HepG2 (cell line): ENCODE measurements around the gene ARHGEF4. TPM values are rescaled to one million over a fixed set of nuclear protein-coding genes. Genes with fewer than 3 reads are reported as not detected.

Experiments used
- ATAC-seq: fragments of 200-7000 bp; cut with Tn5 transposase; 3 replicates; pipeline ENCODE4 v1.9.1; 2020; ENCODE audit warnings: mild to moderate bottlenecking, moderate library complexity
- BruUV-seq: library from RNA; stranded (reverse); fragments of 400-500 nt; replicated peaks from 2 replicates; lab custom pipeline; 2021; lab: Mats Ljungman, UMichigan
- CTCF ChIA-PET: fragments of 300-600 bp; formaldehyde crosslinking; extraction: SDS; loops from one replicate; lab custom pipeline; 2021; ENCODE audit warnings: low total read pairs, inconsistent platforms, low intra/inter-chr PET ratio; lab: Yijun Ruan, JAX
- POLR2A ChIA-PET: fragments of 350-600 bp; sonication (Branson Sonifier 250); formaldehyde crosslinking; loops from one replicate; lab custom pipeline; 2020; ENCODE audit warnings: antibody characterized with exemption, inconsistent platforms; lab: Yijun Ruan, JAX
- DNase-seq: peaks from one replicate; pipeline ENCODE4 v3.0.0-alpha.2; 2015; ENCODE audit warnings: low spot score
- FAIRE-seq: peaks from 3 replicates; lab custom pipeline; 2011; peaks lifted over from hg19 to GRCh38; lab: Jason Lieb, UNC
- H2AFZ ChIP-seq: one replicate; pipeline ENCODE4 v1.6.1; 2011; ENCODE audit warnings: low read length, inconsistent platforms
- H3K27ac ChIP-seq: fragments of 300-600 bp; 3 replicates; pipeline ENCODE4 v1.8.0; 2011; ENCODE audit warnings: mixed run types, mild to moderate bottlenecking, mixed read lengths, low read length, inconsistent platforms; ENCODE audit not compliant: insufficient read depth; ENCODE audit errors: extremely low read length
- H3K27me3 ChIP-seq, 2 experiments: fragments of 200-600 bp in 1 of 2; 2 replicates in 1 of 2; 3 replicates in 1 of 2; pipeline versions ENCODE4 v1.6.0 to v1.8.0; 2011; ENCODE audit warnings: low read length in 2 of 2, mild to moderate bottlenecking in 2 of 2, moderate library complexity in 2 of 2, inconsistent platforms in 1 of 2; ENCODE audit not compliant: insufficient read depth in 2 of 2, control insufficient read depth in 1 of 2
- H3K36me3 ChIP-seq, 2 experiments: fragments of 200-600 bp in 1 of 2; replicated peaks in 1 of 2; 2 replicates in 1 of 2; 3 replicates in 1 of 2; pipeline versions ENCODE4 v1.5.1 to v1.8.0; 2011; ENCODE audit warnings: low read length in 2 of 2, inconsistent platforms in 1 of 2; ENCODE audit not compliant: insufficient read depth in 2 of 2, control insufficient read depth in 1 of 2
- H3K4me1 ChIP-seq: 2 replicates; pipeline ENCODE4 v1.5.1; 2012; ENCODE audit warnings: low read length, inconsistent platforms; ENCODE audit not compliant: insufficient read depth
- H3K4me2 ChIP-seq: 2 replicates; pipeline ENCODE4 v1.6.0; 2011; ENCODE audit warnings: low read depth, low read length, inconsistent platforms
- H3K4me3 ChIP-seq, 3 experiments: fragments of 200-600 bp in 1 of 3; sonication (generic), shearing (Covaris generic) in 1 of 3; replicated peaks in 1 of 3; 2 replicates each; pipeline ENCODE4 v1.5.1; 2011 to 2016; ENCODE audit warnings: low read length in 3 of 3, inconsistent platforms in 2 of 3, low read depth in 2 of 3, mild to moderate bottlenecking in 2 of 3, control low read depth in 1 of 3, mixed read lengths in 1 of 3; ENCODE audit not compliant: insufficient read depth in 1 of 3
- H3K79me2 ChIP-seq: one replicate; pipeline ENCODE4 v1.6.1; 2011; ENCODE audit warnings: low read length, inconsistent platforms; ENCODE audit not compliant: insufficient read depth
- H3K9ac ChIP-seq: 2 replicates; pipeline ENCODE4 v1.6.0; 2011; ENCODE audit warnings: mild to moderate bottlenecking, low read depth, low read length, inconsistent platforms; ENCODE audit not compliant: insufficient read depth
- H3K9me3 ChIP-seq: 2 replicates; pipeline ENCODE4 v1.5.1; 2012; ENCODE audit warnings: mild to moderate bottlenecking, low read length
- H4K20me1 ChIP-seq: 2 replicates; pipeline ENCODE4 v1.6.0; 2011; ENCODE audit warnings: inconsistent platforms, mild to moderate bottlenecking, low read length, moderate library complexity; ENCODE audit not compliant: insufficient read depth
- FOXA1 ChIP-seq, 2 experiments: fragments of 450-650 bp in 1 of 2; sonication (generic) in 1 of 2; formaldehyde crosslinking in 1 of 2; IDR thresholded peaks; 2 replicates each; pipeline versions ENCODE4 v1.4.0 to v1.6.1; 2016 to 2020; ENCODE audit warnings: missing genetic modification reagents in 1 of 2
- JUN ChIP-seq: sonication (generic); formaldehyde crosslinking; IDR thresholded peaks from 2 replicates; pipeline ENCODE4 v1.4.0; 2020; ENCODE audit warnings: mild to moderate bottlenecking, missing genetic modification reagents
- RFX3 ChIP-seq: IDR thresholded peaks from 2 replicates; pipeline ENCODE4 v1.6.1; 2016; ENCODE audit warnings: missing biosample characterization, missing genetic modification reagents
- ZNF567 ChIP-seq: sonication (generic); formaldehyde crosslinking; IDR thresholded peaks from 2 replicates; pipeline ENCODE4 v1.8.1; 2023; ENCODE audit warnings: mild to moderate bottlenecking, missing genetic modification reagents, borderline replicate concordance
- ZNF616 ChIP-seq: sonication (generic); formaldehyde crosslinking; IDR thresholded peaks from 2 replicates; pipeline ENCODE4 v1.5.0; 2020; ENCODE audit warnings: low read depth, mild to moderate bottlenecking, missing genetic modification reagents
- ZNF713 ChIP-seq: sonication (generic); formaldehyde crosslinking; IDR thresholded peaks from 2 replicates; pipeline ENCODE4 v1.4.0; 2020; ENCODE audit warnings: mild to moderate bottlenecking, missing genetic modification reagents
- WGBS: methylation state at CpG from one replicate; pipeline ENCODE4 v1.1.6; 2017; ENCODE audit warnings: low lambda C conversion rate; 5-methylcytosine and 5-hydroxymethylcytosine counted together
- in situ Hi-C: cut with HindIII; loops from 2 replicates; pipeline ENCODE4 v1.10.0; 2017; ENCODE audit warnings: low pct_unique_long_range_greater_than_20kb; ENCODE audit not compliant: extremely low pct_ligation_motif_present
- intact Hi-C: fragments of 100-400 bp; cut with micrococcal nuclease; formaldehyde crosslinking; loops from one replicate; pipeline ENCODE4 v1.10.0; 2022; ENCODE audit not compliant: unreplicated experiment
- polyA plus RNA-seq, 8 experiments: library from polyadenylated mRNA; depleted of rRNA in 3 of 8; stranded (reverse) in 7 of 8; unstranded in 1 of 8; fragments of >200 nt; fragmentation: Illumina TruSeq in 4 of 8; extraction: Trizol in 4 of 8; gene quantifications; 2 replicates each; pipeline versions ENCODE4 v1.2.1 to v1.2.3, GENCODE V29; 2011 to 2016; ENCODE audit warnings: low read depth in 4 of 8, missing spikeins in 1 of 8, mixed read lengths in 1 of 8; ENCODE audit not compliant: insufficient read depth in 1 of 8
- total RNA-seq, 5 experiments: library from RNA; depleted of rRNA; stranded (reverse); fragments of >200 nt; fragmentation: Illumina TruSeq; extraction: Trizol; gene quantifications; 2 replicates each; pipeline ENCODE4 v1.2.3, GENCODE V29; 2016; ENCODE audit warnings: low read depth in 1 of 5
- TF ChIP-seq, protein P1 (sequence below): sonication (generic); formaldehyde crosslinking; IDR thresholded peaks from 2 replicates; pipeline ENCODE4 v1.5.1; 2020; ENCODE audit warnings: missing genetic modification reagents, mild to moderate bottlenecking, borderline replicate concordance
- TF ChIP-seq, protein P2 (sequence below): sonication (generic); formaldehyde crosslinking; IDR thresholded peaks from 2 replicates; pipeline ENCODE4 v1.4.0; 2020; ENCODE audit warnings: missing genetic modification reagents, borderline replicate concordance
- TF ChIP-seq, protein P3 (sequence below): IDR thresholded peaks from 2 replicates; pipeline ENCODE4 v1.6.1; 2012; ENCODE audit warnings: low read length, improper control_type of control experiment

Gene ARHGEF4
- total and polyA plus RNA-seq, 2 of the 13 experiments (the other 11 are each of a cell fraction or from before 2014, with no cell fraction given): 0.11 to 0.13 TPM

DNA sequence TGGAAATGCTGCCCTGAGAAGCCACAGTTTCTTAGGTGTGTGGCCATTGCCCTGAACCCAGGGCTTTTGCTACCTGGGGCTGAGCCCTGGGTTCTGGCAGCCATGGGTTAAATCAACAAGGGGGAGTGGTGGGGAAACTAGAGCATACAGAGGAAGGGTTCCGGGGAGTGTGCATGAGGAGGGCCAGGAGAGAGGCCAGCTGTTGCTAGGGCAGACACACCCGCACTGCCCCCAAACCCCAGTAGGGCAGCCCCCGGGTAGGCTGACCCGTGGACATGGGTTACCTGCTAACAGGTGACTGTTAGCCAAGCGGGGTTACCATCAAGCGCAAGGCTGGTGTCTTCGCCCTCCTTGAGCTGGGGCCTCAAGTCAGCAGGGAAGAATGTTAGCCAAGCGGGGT is 14.8 kb upstream of the ARHGEF4 start:
- no peak for TF ChIP-seq FOXA1 (IDR thresholded peaks at IDR 0.05)
- TF ChIP-seq FOXA1 (CRISPR knock-in tag; IDR thresholded peaks at IDR 0.05): no peak
- DNase-seq (no peak), ATAC-seq (no peak), FAIRE-seq (no peak)
- intact Hi-C loops: no loop called here
- no peak overlapping the region for H3K4me2 ChIP-seq
- BruUV-seq: no TSS peak
- H3K27ac ChIP-seq: no peak overlapping the region
- in situ Hi-C loops: no loop called here
- H4K20me1 ChIP-seq: no peaks in the 10 kb centered on the region; the same call in 1 of the 2 replicates
- H3K9ac ChIP-seq: no peak overlapping the region
- no peaks in the 10 kb centered on the region for H3K4me1 ChIP-seq
- POLR2A ChIA-PET: no interaction called here
- H2AFZ ChIP-seq: no peak overlapping the region
- 14% methylated on average over 5 of the region's 8 CpGs for WGBS
- H3K9me3 ChIP-seq: no peaks in the 10 kb centered on the region
- H3K79me2 ChIP-seq: no peaks in the 10 kb centered on the region
- H3K27me3 ChIP-seq: peaks cover 5 to 56% of the 10 kb centered on the region in 2 experiments; a peak in 3 of 5 replicates
- CTCF ChIA-PET: no interaction called here
- no peak overlapping the region for H3K4me3 ChIP-seq
- H3K36me3 ChIP-seq: no peaks in the 10 kb centered on the region

DNA sequence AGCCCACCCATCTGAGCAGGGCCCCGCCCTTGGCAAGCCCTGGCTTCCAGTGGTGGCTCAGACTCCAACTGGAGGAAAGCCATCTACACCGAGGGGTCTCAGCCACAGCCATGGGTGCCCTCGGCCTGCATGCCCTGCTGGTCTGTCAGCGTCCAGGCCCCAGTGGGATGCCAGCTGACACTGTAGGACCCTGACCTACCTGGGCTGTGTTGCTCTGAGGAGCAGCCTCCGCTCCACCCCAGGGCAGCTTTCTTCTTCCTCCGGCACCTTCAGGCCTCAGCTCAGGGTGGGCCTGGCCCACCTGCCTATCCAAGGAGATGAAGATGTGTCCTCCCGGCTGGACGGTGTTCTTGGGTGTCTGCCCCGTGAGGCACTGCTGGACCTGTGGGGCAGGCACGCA is 13.9 kb upstream of the ARHGEF4 start:
- 50% methylated on average over 7 of the region's 10 CpGs for WGBS
- ATAC-seq (no peak), DNase-seq (no peak), FAIRE-seq (no peak)
- Histone ChIP-seq H3K27me3 (peaks cover 5 to 65% of the 10 kb centered on the region in 2 experiments; a peak in 3 of 5 replicates), H3K4me3 (no peak overlapping the region), H3K36me3 (no peaks in the 10 kb centered on the region), H3K9ac (no peak overlapping the region), H3K4me1 (no peaks in the 10 kb centered on the region), H3K9me3 (no peaks in the 10 kb centered on the region), H4K20me1 (no peaks in the 10 kb centered on the region; the same call in 1 of the 2 replicates), H2AFZ (no peak overlapping the region), H3K27ac (no peak overlapping the region), H3K4me2 (no peak overlapping the region), H3K79me2 (no peaks in the 10 kb centered on the region)
- CTCF ChIA-PET: no interaction called here
- in situ Hi-C loops: no loop called here
- BruUV-seq: no TSS peak
- POLR2A ChIA-PET: no interaction called here
- intact Hi-C loops: no loop called here
- TF ChIP-seq ZNF616: no peak
- TF ChIP-seq, protein P1, sequence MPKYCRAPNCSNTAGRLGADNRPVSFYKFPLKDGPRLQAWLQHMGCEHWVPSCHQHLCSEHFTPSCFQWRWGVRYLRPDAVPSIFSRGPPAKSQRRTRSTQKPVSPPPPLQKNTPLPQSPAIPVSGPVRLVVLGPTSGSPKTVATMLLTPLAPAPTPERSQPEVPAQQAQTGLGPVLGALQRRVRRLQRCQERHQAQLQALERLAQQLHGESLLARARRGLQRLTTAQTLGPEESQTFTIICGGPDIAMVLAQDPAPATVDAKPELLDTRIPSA (CRISPR knock-in tag): no peak
- TF ChIP-seq, protein P2, sequence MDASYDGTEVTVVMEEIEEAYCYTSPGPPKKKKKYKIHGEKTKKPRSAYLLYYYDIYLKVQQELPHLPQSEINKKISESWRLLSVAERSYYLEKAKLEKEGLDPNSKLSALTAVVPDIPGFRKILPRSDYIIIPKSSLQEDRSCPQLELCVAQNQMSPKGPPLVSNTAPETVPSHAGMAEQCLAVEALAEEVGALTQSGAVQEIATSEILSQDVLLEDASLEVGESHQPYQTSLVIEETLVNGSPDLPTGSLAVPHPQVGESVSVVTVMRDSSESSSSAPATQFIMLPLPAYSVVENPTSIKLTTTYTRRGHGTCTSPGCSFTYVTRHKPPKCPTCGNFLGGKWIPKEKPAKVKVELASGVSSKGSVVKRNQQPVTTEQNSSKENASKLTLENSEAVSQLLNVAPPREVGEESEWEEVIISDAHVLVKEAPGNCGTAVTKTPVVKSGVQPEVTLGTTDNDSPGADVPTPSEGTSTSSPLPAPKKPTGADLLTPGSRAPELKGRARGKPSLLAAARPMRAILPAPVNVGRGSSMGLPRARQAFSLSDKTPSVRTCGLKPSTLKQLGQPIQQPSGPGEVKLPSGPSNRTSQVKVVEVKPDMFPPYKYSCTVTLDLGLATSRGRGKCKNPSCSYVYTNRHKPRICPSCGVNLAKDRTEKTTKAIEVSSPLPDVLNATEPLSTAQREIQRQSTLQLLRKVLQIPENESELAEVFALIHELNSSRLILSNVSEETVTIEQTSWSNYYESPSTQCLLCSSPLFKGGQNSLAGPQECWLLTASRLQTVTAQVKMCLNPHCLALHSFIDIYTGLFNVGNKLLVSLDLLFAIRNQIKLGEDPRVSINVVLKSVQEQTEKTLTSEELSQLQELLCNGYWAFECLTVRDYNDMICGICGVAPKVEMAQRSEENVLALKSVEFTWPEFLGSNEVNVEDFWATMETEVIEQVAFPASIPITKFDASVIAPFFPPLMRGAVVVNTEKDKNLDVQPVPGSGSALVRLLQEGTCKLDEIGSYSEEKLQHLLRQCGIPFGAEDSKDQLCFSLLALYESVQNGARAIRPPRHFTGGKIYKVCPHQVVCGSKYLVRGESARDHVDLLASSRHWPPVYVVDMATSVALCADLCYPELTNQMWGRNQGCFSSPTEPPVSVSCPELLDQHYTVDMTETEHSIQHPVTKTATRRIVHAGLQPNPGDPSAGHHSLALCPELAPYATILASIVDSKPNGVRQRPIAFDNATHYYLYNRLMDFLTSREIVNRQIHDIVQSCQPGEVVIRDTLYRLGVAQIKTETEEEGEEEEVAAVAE: no peak
- TF ChIP-seq ZNF567 (CRISPR knock-in tag): no peak
- no peak for TF ChIP-seq ZNF713 (CRISPR knock-in tag)
- no peak for TF ChIP-seq RFX3 (CRISPR knock-in tag)
- TF ChIP-seq, protein P3, sequence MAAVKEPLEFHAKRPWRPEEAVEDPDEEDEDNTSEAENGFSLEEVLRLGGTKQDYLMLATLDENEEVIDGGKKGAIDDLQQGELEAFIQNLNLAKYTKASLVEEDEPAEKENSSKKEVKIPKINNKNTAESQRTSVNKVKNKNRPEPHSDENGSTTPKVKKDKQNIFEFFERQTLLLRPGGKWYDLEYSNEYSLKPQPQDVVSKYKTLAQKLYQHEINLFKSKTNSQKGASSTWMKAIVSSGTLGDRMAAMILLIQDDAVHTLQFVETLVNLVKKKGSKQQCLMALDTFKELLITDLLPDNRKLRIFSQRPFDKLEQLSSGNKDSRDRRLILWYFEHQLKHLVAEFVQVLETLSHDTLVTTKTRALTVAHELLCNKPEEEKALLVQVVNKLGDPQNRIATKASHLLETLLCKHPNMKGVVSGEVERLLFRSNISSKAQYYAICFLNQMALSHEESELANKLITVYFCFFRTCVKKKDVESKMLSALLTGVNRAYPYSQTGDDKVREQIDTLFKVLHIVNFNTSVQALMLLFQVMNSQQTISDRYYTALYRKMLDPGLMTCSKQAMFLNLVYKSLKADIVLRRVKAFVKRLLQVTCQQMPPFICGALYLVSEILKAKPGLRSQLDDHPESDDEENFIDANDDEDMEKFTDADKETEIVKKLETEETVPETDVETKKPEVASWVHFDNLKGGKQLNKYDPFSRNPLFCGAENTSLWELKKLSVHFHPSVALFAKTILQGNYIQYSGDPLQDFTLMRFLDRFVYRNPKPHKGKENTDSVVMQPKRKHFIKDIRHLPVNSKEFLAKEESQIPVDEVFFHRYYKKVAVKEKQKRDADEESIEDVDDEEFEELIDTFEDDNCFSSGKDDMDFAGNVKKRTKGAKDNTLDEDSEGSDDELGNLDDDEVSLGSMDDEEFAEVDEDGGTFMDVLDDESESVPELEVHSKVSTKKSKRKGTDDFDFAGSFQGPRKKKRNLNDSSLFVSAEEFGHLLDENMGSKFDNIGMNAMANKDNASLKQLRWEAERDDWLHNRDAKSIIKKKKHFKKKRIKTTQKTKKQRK: no peak
- TF ChIP-seq JUN (CRISPR knock-in tag): no peak
